Transverse colon (tissue), 3 donors: ENCODE results near the gene PPP2R2C.

ENCODE experiments used
- CTCF ChIP-seq, 5 experiments: fragments of 200-600 bp in 3 of 5; fragments of 450-650 bp in 2 of 5; sonication (generic) in 3 of 5; IDR thresholded peaks; 1 replicate in 2 of 5; 2 replicates in 3 of 5; pipeline ENCODE4 v1.5.1; 2016 to 2017; ENCODE audit warnings: antibody characterized with exemption in 5 of 5, inconsistent platforms in 3 of 5, mild to moderate bottlenecking in 2 of 5, moderate library complexity in 1 of 5
- EP300 ChIP-seq: sonication (generic); formaldehyde crosslinking; IDR thresholded peaks from one replicate; pipeline ENCODE4 v1.6.1; 2017; ENCODE audit warnings: antibody characterized with exemption, low read depth
- POLR2A ChIP-seq: fragments of 450-650 bp; IDR thresholded peaks from one replicate; pipeline ENCODE4 v1.6.1; 2016; ENCODE audit warnings: antibody characterized with exemption, mild to moderate bottlenecking, moderate library complexity

- TF ChIP-seq POLR2A (no peak), CTCF (IDR thresholded peaks at IDR 0.05) (no peak), EP300 (no peak)
Measured at GRCh38 chr4:6375620-6376295, 96.7 kb downstream of the PPP2R2C start.
